GM18511 (cell line): ENCODE data around the gene PRSS12.
A peak's percentile ranks its signal among the peaks of the same experiment; 100 is the strongest.
"Not testable (repeated sequence)": the region's sequence is repeated elsewhere in the genome, so short reads cannot be mapped to it uniquely, and the experiment has no call there.

ENCODE experiments used
- ATAC-seq: cut with Tn5 transposase; IDR thresholded peaks from one replicate; pipeline ENCODE4 v1.9.1; 2021; ENCODE audit warnings: mild to moderate bottlenecking, moderate library complexity; ENCODE audit not compliant: unreplicated experiment

The PRSS12 gene

GRCh38 chr4:118352843-118353533 lies at the start of gene PRSS12:
TSS of gene PRSS12 (minus strand) at chr4:118353003. CDS start at chr4:118352720, 283 bp downstream.
- peak; percentile 96 for ATAC-seq

- no peak for ATAC-seq
Observed at GRCh38 chr4:118400356-118400755, 47.6 kb upstream of the PRSS12 start.

GRCh38 chr4:118399883-118400282 lies 47.1 kb upstream of the PRSS12 start:
- not testable (repeated sequence) for ATAC-seq

GRCh38 chr4:118398226-118399090 lies 45.7 kb upstream of the PRSS12 start:
- peak; percentile 92 for ATAC-seq

- no peak for ATAC-seq
Observed at GRCh38 chr4:118397623-118397979, 44.8 kb upstream of the PRSS12 start.

GRCh38 chr4:118396881-118397622 lies 44.2 kb upstream of the PRSS12 start:
- ATAC-seq: no peak

- no peak for ATAC-seq
Observed at GRCh38 chr4:118395057-118395644, 42.3 kb upstream of the PRSS12 start.

- ATAC-seq: not testable (repeated sequence)
Observed at GRCh38 chr4:118392509-118392908, 39.7 kb upstream of the PRSS12 start.

GRCh38 chr4:118390121-118390520 lies 37.3 kb upstream of the PRSS12 start:
- no peak for ATAC-seq

GRCh38 chr4:118389721-118390120 lies 36.9 kb upstream of the PRSS12 start:
- no peak for ATAC-seq

- ATAC-seq: no peak
Observed at GRCh38 chr4:118388606-118389005, 35.8 kb upstream of the PRSS12 start.

- no peak for ATAC-seq
Observed at GRCh38 chr4:118381902-118382301, 29.1 kb upstream of the PRSS12 start.

- ATAC-seq: no peak
Observed at GRCh38 chr4:118373614-118374255, 20.9 kb upstream of the PRSS12 start.

- no peak for ATAC-seq
Observed at GRCh38 chr4:118372251-118372650, 19.4 kb upstream of the PRSS12 start.

- ATAC-seq: no peak
Observed at GRCh38 chr4:118369231-118369630, 16.4 kb upstream of the PRSS12 start.

- ATAC-seq: no peak
Observed at GRCh38 chr4:118367872-118368271, 15.1 kb upstream of the PRSS12 start.

GRCh38 chr4:118367361-118367760 lies 14.6 kb upstream of the PRSS12 start:
- ATAC-seq: no peak

- ATAC-seq: no peak
Observed at GRCh38 chr4:118363166-118363565, 10.4 kb upstream of the PRSS12 start.

GRCh38 chr4:118361192-118361591 lies 8.4 kb upstream of the PRSS12 start:
- ATAC-seq: no peak

GRCh38 chr4:118360106-118360505 lies 7.3 kb upstream of the PRSS12 start:
- ATAC-seq: no peak

- no peak for ATAC-seq
Observed at GRCh38 chr4:118357601-118358000, 4.8 kb upstream of the PRSS12 start.
